Activated T-cell treated with anti-CD3 and anti-CD28 coated beads for 24 hours (primary cell): ENCODE data around the gene ZBTB21.
A peak's percentile ranks its signal among the peaks of the same experiment; 100 is the strongest.
"Not testable (repeated sequence)": the region's sequence is repeated elsewhere in the genome, so short reads cannot be mapped to it uniquely, and the experiment has no call there.

Experiments
- DNase-seq: peaks from one replicate; pipeline ENCODE4 v3.0.0-alpha.2; 2020; ENCODE audit warnings: low read depth

The ZBTB21 gene

DNA sequence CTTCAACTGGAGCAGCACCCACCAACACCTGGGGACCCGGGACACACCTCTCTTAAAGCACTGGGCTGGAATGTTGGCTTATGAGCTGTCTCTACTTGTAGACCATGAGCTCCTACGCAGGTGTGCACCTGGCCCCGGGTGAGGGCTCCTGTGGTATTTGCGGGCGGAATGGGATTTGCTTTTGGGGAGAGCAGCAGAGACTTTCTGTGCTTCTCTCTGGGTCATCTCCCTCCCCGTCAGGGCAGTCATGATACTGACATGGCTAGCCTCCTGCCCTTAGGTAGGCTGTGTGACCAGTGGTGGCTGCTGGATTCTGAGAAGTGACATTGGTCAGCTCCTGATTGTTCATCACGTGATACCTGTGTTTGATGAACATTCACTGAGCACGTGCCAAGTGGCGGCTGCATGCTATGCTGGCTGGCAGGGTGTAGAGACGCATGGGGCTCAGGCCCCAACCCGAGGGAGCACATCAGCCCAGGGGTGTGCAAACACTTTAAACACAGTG lies 9.0 kb upstream of the ZBTB21 start:
- no peak for DNase-seq

DNA sequence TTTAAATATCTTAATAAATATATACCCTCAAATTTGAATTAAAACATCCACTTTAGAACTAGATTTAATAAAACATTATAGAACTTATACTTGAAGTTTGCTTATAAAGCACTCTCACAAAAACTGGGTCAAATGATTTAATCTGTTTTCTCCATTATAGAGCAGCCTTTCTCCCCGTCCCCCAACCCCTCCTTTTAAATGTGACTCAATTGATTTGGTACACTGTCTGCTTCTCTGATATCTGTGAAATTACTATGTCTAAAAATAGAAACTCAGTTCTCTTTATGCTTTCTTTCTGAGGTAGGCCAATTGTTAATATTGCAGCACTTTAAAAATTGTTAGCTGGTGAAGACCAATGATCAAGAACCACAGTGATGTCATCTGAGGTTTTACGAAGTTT lies 6.9 kb upstream of the ZBTB21 start:
- DNase-seq = no peak

DNA sequence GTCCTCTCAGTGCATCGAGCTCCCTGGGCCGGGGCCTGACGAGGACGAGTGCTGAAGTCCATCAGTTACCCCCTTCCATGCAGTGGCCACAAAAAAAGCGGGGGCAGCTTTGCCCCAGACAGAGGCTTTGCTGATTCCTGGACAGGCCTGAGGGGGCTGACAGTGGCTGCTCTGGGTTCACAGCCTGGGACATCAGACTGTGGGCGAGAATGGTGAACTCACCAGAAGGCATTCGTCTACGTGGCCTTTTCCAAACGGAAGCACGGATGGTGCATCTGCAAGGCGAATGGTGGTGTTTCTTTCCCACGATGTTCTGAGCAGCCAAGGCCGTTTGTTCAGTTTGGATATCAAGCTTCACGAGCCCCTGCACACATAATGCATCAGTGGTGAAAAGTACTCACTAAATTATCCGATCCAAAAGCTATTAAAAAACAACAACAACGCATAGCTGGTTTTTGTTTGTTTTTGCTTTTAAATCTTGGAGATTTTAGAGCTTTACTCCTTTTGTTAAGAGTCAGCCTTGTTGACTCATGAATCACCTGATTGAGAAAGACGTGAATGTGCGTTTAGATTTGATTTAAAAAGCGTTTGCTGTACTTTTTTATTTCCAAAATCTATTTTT lies 6.3 kb upstream of the ZBTB21 start:
- DNase-seq = no peak

DNA sequence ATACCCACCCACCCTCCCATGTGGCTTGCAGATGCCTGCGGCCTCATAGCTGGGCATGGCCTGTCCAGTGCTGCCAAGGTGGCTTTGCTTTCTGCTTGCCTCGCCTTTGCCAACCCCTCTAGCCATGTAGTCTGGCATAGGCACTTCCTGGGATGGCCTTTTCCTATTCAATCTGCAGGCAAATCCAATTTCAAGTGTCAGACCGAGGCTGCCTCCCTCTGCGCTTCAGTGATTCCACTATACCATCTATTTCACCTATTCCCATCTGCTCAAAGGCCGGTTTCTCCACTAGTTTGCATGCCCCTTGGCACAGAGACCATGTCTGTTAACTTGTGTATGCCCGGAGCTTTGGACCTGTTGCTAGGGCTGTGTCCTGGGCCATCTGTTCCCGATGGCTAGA lies 3.8 kb upstream of the ZBTB21 start:
- DNase-seq = no peak

DNA sequence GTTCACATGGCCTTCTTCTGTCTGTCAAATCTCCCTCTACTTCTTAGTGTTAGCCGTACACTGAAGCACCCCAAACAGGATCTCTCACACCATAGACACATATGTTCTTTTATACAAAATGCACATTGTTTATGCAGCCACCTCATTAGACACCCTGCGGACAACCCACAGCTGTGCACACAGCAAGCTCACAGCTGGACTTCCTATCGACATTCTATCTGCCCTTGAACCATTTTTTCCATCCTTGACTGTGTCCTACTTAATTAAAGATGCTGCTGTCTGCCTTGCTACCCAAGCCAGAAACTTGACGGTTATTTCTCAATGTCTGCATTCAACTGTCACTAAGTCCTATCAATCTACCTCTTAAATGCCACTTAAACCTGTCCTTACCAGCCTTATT lies 3.2 kb upstream of the ZBTB21 start:
- DNase-seq = no peak

DNA sequence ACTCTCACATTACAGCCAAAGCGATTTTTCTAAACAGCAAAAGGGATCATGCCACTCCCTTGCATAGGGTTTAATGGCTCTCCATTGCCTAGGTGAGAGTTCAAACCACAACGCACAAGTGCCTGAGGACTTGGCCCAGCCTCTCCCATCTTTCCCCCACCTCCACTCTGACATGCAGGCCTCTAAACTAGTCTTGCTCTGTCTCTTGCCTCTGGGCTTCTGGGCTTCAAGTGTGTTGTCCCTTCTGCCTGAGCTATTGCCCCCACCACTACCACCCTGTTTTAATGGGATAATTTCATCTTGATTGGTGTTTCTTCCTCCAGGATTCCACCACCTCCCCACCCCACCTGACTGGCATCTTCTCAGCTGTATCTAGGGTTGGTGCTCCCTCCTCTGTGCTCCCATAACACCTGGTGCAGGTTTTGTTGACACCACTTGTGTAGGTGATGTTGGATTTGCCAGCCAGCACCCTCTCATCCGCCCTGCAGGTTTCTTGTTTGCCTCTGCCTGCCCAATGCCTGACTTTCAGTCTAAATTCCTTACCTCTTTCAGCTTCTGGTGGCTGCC lies 2.7 kb upstream of the ZBTB21 start:
- no peak for DNase-seq

DNA sequence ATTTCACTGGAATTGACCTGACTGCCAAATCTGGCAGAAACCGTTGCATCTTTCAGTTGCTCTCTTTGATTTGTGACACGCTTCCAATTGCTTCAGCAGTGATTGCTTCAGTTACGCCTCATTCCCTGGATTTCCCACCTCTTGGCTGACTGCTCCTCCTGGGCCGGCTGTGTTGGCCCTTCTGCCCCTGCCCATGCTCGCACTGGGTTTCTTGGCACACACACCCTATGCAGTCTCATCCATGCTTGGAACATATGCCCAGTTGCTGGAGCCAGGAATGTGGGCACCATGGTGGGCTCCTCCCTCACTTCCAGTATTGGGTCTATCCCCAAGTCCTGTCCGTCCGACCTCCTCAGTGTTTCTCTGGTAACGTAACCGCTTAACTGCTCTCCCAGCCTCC lies 2.2 kb upstream of the ZBTB21 start:
- no peak for DNase-seq

DNA sequence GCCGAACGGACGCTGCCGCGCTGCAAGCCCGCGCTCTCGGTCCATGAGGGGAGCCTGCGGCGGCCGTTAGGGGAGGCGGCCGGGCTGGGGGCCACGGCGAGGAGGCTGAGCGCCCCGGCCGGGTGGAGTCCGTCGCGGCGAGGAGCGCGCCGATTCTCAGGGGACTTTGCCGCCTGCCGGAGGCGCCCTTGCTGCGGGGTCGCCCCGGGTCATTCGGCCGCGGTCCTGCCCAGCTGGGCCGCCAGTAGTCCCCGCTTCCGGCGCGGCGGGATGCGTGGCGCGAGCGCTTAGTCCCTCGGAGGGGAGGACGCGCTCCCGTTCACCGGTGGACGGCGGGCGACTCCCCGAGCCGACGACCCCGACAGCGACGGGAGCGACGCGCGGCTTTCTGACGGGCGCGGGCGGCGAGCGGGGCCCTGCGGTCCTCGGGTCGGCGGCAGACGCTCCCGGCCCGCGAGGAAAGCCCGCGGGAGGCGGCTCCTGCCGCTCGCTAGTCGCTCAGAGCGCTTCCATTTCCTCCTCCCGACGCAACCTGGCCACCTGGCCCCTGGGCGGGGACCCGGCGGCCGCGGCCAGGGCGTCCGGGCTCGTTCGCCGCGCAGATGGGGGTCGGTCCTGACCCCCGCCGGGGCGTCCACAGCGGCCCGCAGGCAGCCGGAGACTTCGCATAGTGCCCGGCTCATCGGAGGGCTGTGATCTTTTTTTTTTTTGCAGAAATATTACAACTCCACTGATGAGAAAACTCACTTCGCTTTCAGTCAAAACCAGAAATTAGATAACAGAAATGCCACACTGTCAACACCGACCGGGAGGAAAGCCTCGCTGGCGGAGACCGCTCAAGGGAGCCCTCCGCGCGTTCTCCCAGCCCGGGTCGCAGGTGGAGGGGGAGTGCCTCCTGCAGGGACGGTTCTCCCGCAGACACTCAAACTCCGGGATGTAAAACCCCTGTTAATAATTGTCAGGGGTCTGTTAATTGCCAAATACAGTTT lies 641 bp upstream of the ZBTB21 start:
- DNase-seq = peak; percentile 18

DNA sequence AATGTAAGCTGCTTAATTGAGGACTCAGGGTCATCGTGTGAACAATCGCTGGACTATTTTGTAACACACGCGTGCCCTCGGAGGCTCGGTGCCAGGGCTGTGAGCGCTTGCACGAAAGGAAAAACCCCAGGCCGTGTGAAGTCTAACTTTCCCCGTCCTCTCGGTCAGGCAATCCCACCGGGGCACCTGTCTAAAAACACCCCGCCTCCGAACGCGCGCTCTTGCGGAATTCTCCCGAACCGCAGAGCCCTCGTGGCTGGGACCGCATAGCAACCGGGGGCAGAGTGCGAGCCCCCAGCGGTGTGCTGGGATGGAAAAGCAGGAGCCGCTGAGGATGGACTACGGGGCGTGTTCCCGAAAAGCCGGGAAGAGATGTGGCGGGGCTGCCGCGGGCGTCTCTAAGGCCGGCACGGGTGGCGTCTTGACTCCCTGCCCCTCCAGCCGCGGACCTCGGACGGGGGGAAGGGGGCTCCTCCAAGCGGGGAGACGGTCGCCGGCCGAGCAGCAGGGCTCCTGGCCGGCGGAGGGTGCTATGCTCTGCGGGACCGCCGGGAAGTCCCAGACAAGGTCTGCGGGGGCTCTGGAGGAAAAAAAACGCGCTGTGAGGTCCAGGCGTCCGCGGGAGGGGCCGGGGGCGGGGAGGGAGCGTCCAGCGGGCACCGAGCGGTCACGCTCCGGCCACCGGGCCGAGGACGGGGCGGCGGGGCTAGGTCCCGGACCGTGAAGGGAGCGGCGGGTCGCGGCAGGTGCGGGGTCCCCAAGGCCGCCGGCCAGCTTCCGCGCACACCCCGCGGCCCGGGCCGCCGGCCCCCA lies 936 bp downstream of the ZBTB21 start:
- peak; percentile 52 for DNase-seq

DNA sequence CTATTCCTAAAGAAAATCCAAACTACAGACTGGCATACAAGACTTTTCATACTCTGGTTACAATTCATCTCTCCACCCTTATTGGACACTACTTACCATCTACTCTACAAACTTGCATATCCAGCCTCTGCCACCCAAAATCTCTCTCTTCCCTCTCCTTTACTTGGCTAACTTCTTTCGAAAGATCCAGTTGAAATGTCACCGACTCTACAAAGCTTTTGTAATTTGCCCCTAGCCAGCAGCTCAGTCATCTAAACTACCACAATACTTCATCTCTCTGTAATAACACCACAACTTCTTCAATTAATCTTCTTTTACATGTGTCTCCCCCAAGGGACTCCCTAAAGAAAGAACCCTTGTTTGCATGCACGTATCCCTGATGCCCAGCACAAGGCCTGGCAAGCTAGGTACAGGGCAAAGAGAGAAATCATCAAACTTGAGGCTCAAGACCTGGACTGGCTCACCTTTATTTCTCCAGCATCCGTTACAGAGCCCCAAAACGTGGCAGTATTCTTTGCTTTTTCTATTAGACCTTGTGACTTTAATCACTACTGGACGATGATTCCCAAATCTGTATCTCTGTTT lies 2.7 kb downstream of the ZBTB21 start:
- no peak for DNase-seq

DNA sequence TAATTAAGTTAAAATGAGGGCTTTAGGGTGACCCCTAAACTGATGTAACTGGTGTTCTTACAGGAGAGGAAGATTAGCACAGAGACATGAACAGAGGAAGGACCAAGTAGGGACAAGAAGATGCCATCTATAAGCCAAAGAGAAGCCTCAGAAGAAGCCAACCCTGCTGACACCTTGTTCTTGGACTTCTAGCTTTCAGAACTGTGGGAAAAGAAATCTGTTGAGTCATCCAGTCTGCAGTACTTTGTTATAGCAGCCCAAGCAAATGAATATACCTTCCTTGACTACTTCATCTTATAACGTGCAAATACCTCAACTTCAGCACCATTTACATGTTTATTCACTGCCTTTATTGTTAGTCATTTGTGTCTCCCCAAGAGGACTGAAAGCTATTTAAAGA lies 3.4 kb downstream of the ZBTB21 start:
- DNase-seq = no peak

DNA sequence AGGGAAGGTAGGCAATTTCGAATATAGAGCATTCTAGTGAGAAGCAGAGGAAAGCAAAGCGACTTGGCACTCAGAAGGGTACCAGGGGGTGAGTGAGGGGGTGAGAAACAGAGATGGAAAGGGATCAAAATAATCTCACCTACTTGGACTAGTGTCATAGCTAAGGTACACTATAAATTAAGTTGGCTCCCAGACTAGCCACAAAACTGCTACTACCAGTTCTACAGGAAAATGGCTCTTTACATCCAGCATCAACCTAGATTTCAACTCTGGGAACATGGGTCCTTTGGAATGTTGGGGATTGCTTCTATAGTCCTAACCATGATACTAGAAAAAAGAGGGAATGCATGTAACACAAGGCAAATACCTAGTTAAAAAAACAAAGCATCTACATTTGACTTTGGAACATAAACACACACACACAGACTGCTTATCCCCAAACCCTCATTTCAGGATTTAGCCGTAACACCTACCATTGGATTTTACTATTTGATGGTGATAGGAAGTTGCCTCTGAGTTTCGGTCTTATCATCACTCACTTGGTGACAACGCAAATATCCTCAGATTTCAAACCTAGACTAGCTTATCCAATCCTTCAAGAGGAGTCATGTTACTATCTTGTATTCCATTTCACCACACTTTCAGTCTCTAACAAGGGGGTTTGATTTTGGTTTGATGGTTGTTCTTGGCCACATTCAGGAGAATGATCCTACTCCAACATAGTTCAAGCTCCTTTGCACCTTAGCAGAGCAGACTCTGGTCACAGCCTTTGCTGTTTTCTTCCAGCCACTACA lies 5.6 kb downstream of the ZBTB21 start:
- no peak for DNase-seq

DNA sequence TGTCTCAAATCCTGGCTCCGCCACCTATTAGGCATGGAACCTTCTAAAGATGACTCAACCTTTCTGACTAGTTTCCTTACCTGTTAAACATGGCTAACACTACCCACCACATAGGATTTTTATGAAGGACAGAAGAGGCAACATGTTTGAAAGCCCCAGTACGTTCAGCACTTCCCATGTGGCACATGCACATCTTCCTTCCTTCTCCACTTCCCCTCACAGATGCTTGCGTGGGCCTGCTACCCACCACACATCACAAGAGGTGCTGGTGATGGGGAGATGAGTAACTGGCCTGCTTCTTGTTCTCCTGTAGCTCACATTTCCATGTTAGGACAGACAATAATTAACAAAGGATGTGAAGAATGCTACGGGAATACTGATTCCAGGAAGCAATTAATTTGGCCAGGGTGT lies 7.1 kb downstream of the ZBTB21 start:
- DNase-seq = peak; percentile 22

DNA sequence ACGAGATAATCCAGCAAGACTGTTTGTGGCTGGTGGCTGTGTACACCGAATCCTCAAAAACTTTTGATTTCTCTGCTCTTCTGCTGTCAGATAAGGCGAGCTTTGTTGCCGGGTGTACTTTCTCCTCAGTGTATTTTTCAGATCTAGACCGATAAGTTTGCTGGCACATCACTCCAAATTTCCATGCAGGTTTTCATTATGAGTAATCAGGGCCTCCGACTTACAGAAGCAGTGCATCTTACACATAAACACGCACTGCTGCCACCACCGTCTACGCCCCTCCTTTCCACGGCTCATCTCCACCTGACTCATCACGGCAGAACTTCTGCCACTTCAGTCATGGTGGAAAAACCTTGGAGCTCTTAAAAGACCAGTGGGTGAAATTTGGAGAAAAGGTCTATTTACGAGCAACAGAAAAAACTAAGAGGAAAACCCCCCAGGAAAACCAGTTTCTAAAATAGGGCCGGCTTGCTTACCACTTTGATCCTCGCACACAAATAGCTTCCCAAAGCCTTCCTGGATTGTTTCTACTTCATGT lies 7.7 kb downstream of the ZBTB21 start:
- peak; percentile 74 for DNase-seq

DNA sequence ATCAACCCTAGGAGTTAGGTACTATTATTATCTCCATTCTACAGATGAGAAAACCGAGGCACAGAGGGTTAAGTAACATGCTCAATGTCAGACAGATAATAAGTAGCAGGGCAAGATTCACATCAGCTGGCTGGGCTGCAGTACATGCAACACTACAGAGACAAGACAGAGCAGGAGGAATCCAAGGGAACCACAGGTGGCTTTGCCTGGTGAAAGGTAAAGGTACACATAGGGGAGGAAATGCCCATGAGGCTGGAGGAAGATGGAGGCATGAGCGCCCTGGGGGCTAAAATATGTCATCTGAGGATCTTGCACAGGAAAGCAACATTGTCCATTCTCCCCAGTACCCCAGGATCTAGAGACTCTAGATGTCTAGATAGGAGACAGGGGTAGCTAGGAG lies 8.4 kb downstream of the ZBTB21 start:
- DNase-seq = no peak

DNA sequence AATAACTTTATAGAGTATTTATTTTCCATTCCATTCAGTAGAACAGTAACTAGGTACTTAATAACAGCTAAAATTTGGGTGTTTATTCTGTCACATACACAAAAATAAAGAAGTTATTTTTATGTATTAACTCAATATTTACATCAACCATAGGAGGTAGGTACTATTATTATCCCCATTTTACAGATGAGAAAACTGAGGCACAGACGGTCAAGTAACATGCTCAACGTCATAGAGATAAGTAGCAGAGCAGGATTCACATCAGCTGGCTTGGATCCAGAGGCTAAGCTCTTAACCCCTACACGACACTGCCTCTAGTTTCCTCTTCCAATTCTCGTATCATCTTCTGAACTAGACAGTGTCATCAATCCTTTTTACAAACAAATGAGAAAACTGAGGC lies 9.3 kb downstream of the ZBTB21 start:
- no peak for DNase-seq

DNA sequence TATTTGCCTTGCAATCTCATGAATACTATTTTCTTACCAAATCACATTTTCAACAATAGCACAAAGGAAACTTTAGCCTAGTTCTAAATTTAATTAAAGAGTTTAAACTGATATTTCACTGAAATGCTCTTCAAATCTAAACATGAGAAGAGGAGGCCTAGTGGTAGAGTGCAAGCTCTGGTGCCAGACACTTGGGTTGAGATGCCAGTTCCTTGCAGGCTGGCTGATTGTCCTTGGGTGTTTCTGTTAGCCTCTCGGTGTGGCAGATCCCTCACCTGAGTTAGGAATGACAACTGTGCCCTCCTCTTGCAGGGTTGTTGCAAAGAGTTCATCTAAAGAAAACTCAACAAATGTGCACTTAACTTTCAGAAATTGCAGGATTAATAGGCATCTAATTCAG lies 12.5 kb downstream of the ZBTB21 start:
- DNase-seq = no peak

DNA sequence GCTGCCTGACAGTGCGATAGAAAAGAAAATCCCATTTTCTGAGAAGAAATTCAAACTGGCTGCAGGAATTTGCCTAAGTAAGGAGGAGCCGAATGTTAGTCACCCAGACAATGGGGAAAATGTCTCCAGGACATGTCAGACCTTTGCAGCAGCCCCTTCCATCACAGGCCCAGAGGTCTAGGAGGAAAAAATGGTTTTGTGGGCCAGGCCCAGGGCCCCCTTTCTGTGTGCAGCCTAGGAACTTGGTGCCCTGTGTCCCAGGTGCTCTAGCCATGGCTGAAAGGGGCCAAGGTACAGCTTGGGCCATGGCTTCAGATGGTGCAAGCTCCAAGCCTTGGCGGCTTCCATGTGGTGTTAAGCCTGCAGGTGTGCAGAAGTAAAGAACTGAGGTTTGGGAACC lies 14.6 kb downstream of the ZBTB21 start:
- no peak for DNase-seq

DNA sequence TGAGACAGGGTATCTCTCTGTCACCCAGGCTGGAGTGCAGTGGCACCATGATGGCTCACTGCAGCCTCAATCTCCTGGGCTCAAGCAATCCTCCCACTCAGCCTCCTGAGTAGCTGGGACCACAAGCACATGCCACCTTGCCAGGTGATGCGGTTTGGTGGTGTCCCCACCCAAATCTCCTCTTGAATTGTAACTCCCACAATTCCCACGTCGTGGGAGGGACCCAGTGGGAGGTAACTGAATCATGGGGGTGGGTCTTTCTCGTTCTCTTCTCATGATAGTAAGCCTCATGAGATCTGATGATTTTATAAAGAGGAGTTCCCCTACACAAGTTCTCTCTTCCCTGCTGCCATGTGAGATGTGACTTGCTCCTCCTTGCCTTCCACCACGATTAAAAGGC lies 15.5 kb downstream of the ZBTB21 start:
- DNase-seq = not testable (repeated sequence)

DNA sequence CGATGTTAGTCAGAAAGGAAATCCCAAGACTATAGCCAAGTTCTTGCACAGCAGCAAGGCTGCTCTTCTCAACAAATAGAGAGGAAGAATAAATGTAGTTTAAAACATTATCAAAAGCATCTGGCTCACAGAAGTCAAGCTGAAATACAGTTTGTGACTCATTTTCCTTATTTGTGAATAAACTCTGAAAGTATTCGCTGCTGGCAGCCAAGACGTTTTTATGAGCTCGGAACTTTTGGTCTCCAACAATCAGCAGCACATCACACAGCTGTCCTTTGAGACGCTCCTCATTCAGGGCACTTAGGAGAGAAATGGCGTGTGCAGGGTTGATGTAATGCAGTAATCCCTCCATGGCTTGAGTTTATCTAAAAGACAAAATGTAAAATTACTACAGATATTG lies 16.4 kb downstream of the ZBTB21 start:
- no peak for DNase-seq

DNA sequence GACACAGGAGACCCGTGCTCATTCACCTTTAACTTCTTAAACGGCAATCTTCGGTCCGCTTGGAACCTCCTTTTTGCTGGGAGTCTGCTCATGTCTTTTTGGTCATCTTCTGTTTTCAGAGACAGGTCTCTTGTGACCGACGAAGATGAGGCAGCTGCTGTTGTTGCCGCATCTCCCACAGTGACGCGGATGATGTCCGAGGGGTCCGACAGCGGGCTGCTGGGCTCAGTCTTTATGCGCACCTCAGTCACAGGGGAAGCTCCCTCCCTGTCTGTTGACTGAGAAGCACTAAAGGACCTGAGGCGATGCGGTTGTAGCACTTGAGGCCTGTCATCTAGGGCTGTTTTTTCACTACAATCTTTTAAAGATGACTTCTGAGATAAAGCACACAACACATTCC lies 17.6 kb downstream of the ZBTB21 start:
- no peak for DNase-seq
